ENCODE results near the gene BRINP3. TPM values are rescaled to one million over a fixed set of nuclear protein-coding genes. Genes with fewer than 3 reads are reported as not detected.

BRINP3 gene
- total and polyA plus RNA-seq, 12 donors: 0.10 to 3.0 (median 0.83) TPM; not detected in 5

DNA sequence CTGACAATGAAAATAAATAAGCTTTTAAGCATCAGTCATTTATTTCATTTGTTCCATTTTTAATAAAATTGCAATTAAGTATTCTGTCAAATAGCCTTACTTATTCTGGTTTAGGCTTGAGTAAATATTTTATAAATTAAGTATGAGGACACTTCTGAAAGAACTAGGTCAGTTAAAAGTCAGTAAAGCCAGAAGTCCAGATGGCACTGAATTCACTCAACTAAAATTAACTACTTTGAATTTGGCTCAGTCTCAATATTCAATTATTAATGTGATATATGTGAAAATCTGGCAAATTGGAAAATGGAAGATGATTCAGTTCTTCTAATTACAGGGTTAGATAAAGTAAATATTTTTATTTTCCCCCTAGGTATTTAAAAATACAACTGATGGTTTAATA, 174.2 kb downstream of the BRINP3 start:
- Histone ChIP-seq H3K36me3 (replicated peaks in 1 of 2) (no peaks in the 10 kb centered on the region), H3K4me3 (no peak overlapping the region), H3K9me3 (replicated peaks in 1 of 3) (no peaks in the 10 kb centered on the region), H3K27me3 (no peaks in the 10 kb centered on the region), H3K27ac (no peak overlapping the region), H3K4me1 (replicated peaks in 1 of 2) (no peaks in the 10 kb centered on the region)
- TF ChIP-seq CTCF (IDR thresholded peaks at IDR 0.05) (no peak), POLR2A (IDR thresholded peaks at IDR 0.05) (no peak)
- intact Hi-C loops (cut with DNase I): no loop called here
- DNase-seq: no peak

- WGBS, 4 donors: 28 to 80% (median 58%) methylated on average over 2 of the region's 2 CpGs
Measured at GRCh38 chr1:190296453-190296852, 181.2 kb downstream of the BRINP3 start.

DNA sequence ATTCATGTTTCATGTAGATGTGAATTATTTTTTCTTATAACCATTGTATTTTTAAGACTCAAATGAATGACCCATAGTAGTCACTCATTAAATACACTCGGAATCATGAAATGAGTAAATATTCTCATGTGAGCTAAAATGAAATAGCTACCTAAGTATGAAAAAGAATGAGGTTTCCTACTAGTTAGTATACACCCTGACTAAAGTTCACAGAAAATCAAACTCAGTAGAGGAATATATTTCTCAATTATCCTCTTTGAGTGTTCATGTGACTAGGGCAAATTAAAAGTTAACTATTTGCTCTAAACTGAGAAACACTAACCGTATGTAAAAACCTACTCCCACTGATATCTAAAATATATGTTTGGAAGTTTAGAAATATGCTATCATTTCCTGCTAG, 187.8 kb downstream of the BRINP3 start:
- Histone ChIP-seq H3K36me3 (replicated peaks in 1 of 2) (no peaks in the 10 kb centered on the region), H3K27me3 (no peaks in the 10 kb centered on the region), H3K9me3 (replicated peaks in 1 of 3) (peaks cover 0 to 5% (median 0%) of the 10 kb centered on the region in 3 donors), H3K4me3 (no peak overlapping the region), H3K27ac (no peak overlapping the region), H3K4me1 (replicated peaks in 1 of 2) (no peaks in the 10 kb centered on the region)
- intact Hi-C loops (cut with DNase I): no loop called here
- TF ChIP-seq CTCF (IDR thresholded peaks at IDR 0.05) (no peak), POLR2A (IDR thresholded peaks at IDR 0.05) (no peak)
- WGBS, 4 donors: 59 to 76% (median 68%) methylated on average over 2 of the region's 2 CpGs
- no peak for DNase-seq

More at GRCh38 chr1:190296453-190296852, 181.2 kb downstream of the BRINP3 start:
- Histone ChIP-seq H3K9me3 (replicated peaks in 1 of 3) (peaks cover 0 to 5% (median 0%) of the 10 kb centered on the region in 3 donors), H3K27me3 (no peaks in the 10 kb centered on the region), H3K27ac (no peak overlapping the region), H3K36me3 (replicated peaks in 1 of 2) (no peaks in the 10 kb centered on the region), H3K4me3 (no peak overlapping the region), H3K4me1 (replicated peaks in 1 of 2) (no peaks in the 10 kb centered on the region)
- no peak for TF ChIP-seq POLR2A (IDR thresholded peaks at IDR 0.05)
- TF ChIP-seq CTCF (IDR thresholded peaks at IDR 0.05): no peak
- DNase-seq: no peak
- intact Hi-C loops (cut with DNase I): no loop called here

DNA sequence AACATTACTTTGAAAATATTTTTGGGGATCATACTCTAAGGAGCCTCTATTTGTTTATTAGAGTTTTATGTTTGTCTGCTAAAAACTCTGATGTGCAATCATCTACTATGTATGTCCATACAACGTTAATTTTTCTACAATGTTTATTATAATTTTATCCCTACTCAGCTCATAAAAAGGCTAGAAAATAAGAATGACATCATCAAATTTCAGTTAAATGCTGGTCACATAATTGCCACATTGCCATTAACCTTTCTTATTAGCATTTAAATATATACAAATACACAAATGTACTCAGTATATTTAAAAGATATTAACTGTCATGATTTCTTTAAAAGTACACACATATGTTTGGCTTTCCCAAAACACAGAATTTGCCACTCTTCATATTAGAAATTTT, 191.6 kb downstream of the BRINP3 start:
- Histone ChIP-seq H3K27me3 (no peaks in the 10 kb centered on the region), H3K4me3 (no peak overlapping the region), H3K27ac (no peak overlapping the region), H3K4me1 (replicated peaks in 1 of 2) (no peaks in the 10 kb centered on the region), H3K9me3 (replicated peaks in 1 of 3) (no peaks in the 10 kb centered on the region), H3K36me3 (replicated peaks in 1 of 2) (no peaks in the 10 kb centered on the region)
- TF ChIP-seq CTCF (IDR thresholded peaks at IDR 0.05) (no peak), POLR2A (IDR thresholded peaks at IDR 0.05) (no peak)
- DNase-seq: no peak
- 58 to 76% (median 71%) methylated on average over 1 of the region's 1 CpG for WGBS, 4 donors
- intact Hi-C loops (cut with DNase I): no loop called here

Data from adrenal gland (tissue), 12 donors.